Type B pancreatic cell (in vitro differentiated cells): Measurements from ENCODE around the gene NDUFB11. TPM values are rescaled to one million over a fixed set of nuclear protein-coding genes. Genes with fewer than 3 reads are reported as not detected.

Source experiments
- DNase-seq: peaks from one replicate; pipeline ENCODE4 v3.0.0; 2021; ENCODE audit warnings: mixed read lengths; ENCODE audit not compliant: unreplicated experiment; ENCODE audit errors: extremely low spot score
- H3K27ac Mint-ChIP-seq: 2 replicates; pipeline ENCODE4 v1.8.0; 2021; ENCODE audit warnings: mild to moderate bottlenecking, mixed read lengths
- H3K27me3 Mint-ChIP-seq: 2 replicates; pipeline ENCODE4 v1.8.0; 2021; ENCODE audit warnings: mixed read lengths
- H3K36me3 Mint-ChIP-seq: 2 replicates; pipeline ENCODE4 v1.8.0; 2021; ENCODE audit warnings: mixed read lengths
- H3K4me1 Mint-ChIP-seq: one replicate; pipeline ENCODE4 v1.8.0; 2021; ENCODE audit warnings: mixed read lengths; ENCODE audit not compliant: unreplicated experiment
- H3K4me3 Mint-ChIP-seq: 2 replicates; pipeline ENCODE4 v1.8.0; 2021; ENCODE audit warnings: mild to moderate bottlenecking, mixed read lengths
- H3K9me3 Mint-ChIP-seq: 2 replicates; pipeline ENCODE4 v1.8.0; 2021; ENCODE audit warnings: mixed read lengths
- CTCF ChIP-seq: fragments of 200-600 bp; sonication (generic); conservative IDR thresholded peaks from 2 replicates; pipeline ENCODE4 v1.5.0; 2021; ENCODE audit warnings: antibody characterized with exemption, mild to moderate bottlenecking
- total RNA-seq: library from RNA; stranded (reverse); gene quantifications from 2 replicates; pipeline ENCODE4 v1.2.1, GENCODE V29; 2021; ENCODE audit warnings: low replicate concordance

Gene NDUFB11
- total RNA-seq, 1 donor from 2014 or later, result 103 TPM

GRCh38 chrX:47093248-47093647 is 51.3 kb downstream of the NDUFB11 start:
- peak; percentile 76 for TF ChIP-seq CTCF
- no peak overlapping the region for H3K4me3 Mint-ChIP-seq
- H3K9me3 Mint-ChIP-seq, result no peaks in the 10 kb centered on the region
- H3K27ac Mint-ChIP-seq, result no peak overlapping the region
- no peaks in the 10 kb centered on the region for H3K27me3 Mint-ChIP-seq
- DNase-seq, result no peak
- no peaks in the 10 kb centered on the region for H3K4me1 Mint-ChIP-seq
- H3K36me3 Mint-ChIP-seq, result no peaks in the 10 kb centered on the region

Other genes starting within 250 kb of the NDUFB11 start
- 17.0 and 21.1 TPM in 2 replicates for gene JADE3, start 232.3 kb downstream of the NDUFB11 start, total RNA-seq
- gene RGN, start 66.3 kb downstream of the NDUFB11 start, total RNA-seq, result 3.5 and 16.2 TPM in 2 replicates
- 46.7 and 61.9 TPM in 2 replicates for gene RBM10, start 519 bp upstream of the NDUFB11 start, total RNA-seq
- gene UBA1, start 49.1 kb upstream of the NDUFB11 start, total RNA-seq, result 314 and 384 TPM in 2 replicates
- gene CDK16, start 74.0 kb upstream of the NDUFB11 start, total RNA-seq, result 206 and 234 TPM in 2 replicates
- gene USP11, start 88.3 kb upstream of the NDUFB11 start, total RNA-seq, result 84.2 and 189 TPM in 2 replicates
- gene ZNF157, start 225.9 kb upstream of the NDUFB11 start, total RNA-seq, result 0.14 and 0.58 TPM in 2 replicates